Thyroid gland (tissue), 4 donors: ENCODE results near the gene ANTXR2.

Source experiments
- CTCF ChIP-seq, 6 experiments: fragments of 200-600 bp in 3 of 6; fragments of 450-650 bp in 3 of 6; sonication (generic) in 3 of 6; IDR thresholded peaks; one replicate each; pipeline ENCODE4 v1.5.1; 2016 to 2019; ENCODE audit warnings: antibody characterized with exemption in 6 of 6, mild to moderate bottlenecking in 2 of 6, inconsistent platforms in 1 of 6, moderate library complexity in 1 of 6
- POLR2A ChIP-seq, 2 donors: fragments of 450-650 bp; IDR thresholded peaks; one replicate each; pipeline ENCODE4 v1.6.1; 2017; ENCODE audit warnings: antibody characterized with exemption in 2 of 2, mild to moderate bottlenecking in 2 of 2, moderate library complexity in 1 of 2

GRCh38 chr4:80008971-80009370 is 64.1 kb downstream of the ANTXR2 start:
- TF ChIP-seq CTCF (IDR thresholded peaks at IDR 0.05) (no peak), POLR2A (IDR thresholded peaks at IDR 0.05) (no peak)
